GM18508 (cell line): ENCODE measurements around the gene CD14.
"Not testable (repeated sequence)": the region's sequence is repeated elsewhere in the genome, so short reads cannot be mapped to it uniquely, and the experiment has no call there.

Source experiments
- ATAC-seq: cut with Tn5 transposase; IDR thresholded peaks from one replicate; pipeline ENCODE4 v1.9.1; 2021; ENCODE audit warnings: moderate number of reproducible peaks; ENCODE audit not compliant: insufficient read depth, unreplicated experiment

The CD14 gene

GRCh38 chr5:140635291-140636257 lies 2.6 kb upstream of the CD14 start:
- no peak for ATAC-seq

GRCh38 chr5:140634103-140634502 lies 1.1 kb upstream of the CD14 start:
- ATAC-seq: no peak

- ATAC-seq: no peak
These were observed 526 bp upstream of the CD14 start for GRCh38 chr5:140633501-140633900.

GRCh38 chr5:140632366-140633020 lies 482 bp downstream of the CD14 start:
- no peak for ATAC-seq

- no peak for ATAC-seq
These were observed 1.1 kb downstream of the CD14 start for GRCh38 chr5:140631831-140632365.

- no peak for ATAC-seq
These were observed 1.9 kb downstream of the CD14 start for GRCh38 chr5:140631036-140631417.

GRCh38 chr5:140630292-140631035 lies 2.5 kb downstream of the CD14 start:
- ATAC-seq: no peak

- ATAC-seq: no peak
These were observed 4.3 kb downstream of the CD14 start for GRCh38 chr5:140628711-140629110.

GRCh38 chr5:140627972-140628371 lies 5.0 kb downstream of the CD14 start:
- no peak for ATAC-seq

- ATAC-seq: not testable (repeated sequence)
These were observed 8.1 kb downstream of the CD14 start for GRCh38 chr5:140624886-140625285.

- not testable (repeated sequence) for ATAC-seq
These were observed 9.9 kb downstream of the CD14 start for GRCh38 chr5:140623061-140623460.

GRCh38 chr5:140622301-140622700 lies 10.7 kb downstream of the CD14 start:
- ATAC-seq: no peak

- no peak for ATAC-seq
These were observed 21.9 kb downstream of the CD14 start for GRCh38 chr5:140611020-140611521.

- no peak for ATAC-seq
These were observed 23.8 kb downstream of the CD14 start for GRCh38 chr5:140609126-140609525.

GRCh38 chr5:140608722-140609121 lies 24.3 kb downstream of the CD14 start:
- no peak for ATAC-seq

- no peak for ATAC-seq
These were observed 25.9 kb downstream of the CD14 start for GRCh38 chr5:140607031-140607430.

GRCh38 chr5:140605879-140606278 lies 27.1 kb downstream of the CD14 start:
- no peak for ATAC-seq

GRCh38 chr5:140603734-140604133 lies 29.2 kb downstream of the CD14 start:
- ATAC-seq: no peak

- not testable (repeated sequence) for ATAC-seq
These were observed 29.6 kb downstream of the CD14 start for GRCh38 chr5:140603446-140603698.

GRCh38 chr5:140602147-140602546 lies 30.8 kb downstream of the CD14 start:
- ATAC-seq: no peak

GRCh38 chr5:140600096-140600495 lies 32.9 kb downstream of the CD14 start:
- no peak for ATAC-seq
